Neutrophil (primary cell): ENCODE results near the gene PSG3.
A peak's percentile ranks its signal among the peaks of the same experiment; 100 is the strongest.
"Not testable (repeated sequence)": the region's sequence is repeated elsewhere in the genome, so short reads cannot be mapped to it uniquely, and the experiment has no call there.

Experiments used
- H3K27ac ChIP-seq: fragments of 200-600 bp; sonication (generic); 2 replicates; pipeline ENCODE4 v1.5.1; 2016; ENCODE audit warnings: mild to moderate bottlenecking, moderate library complexity
- H3K27me3 ChIP-seq: fragments of 200-600 bp; sonication (generic); 2 replicates; pipeline ENCODE4 v1.6.0; 2016; ENCODE audit warnings: mild to moderate bottlenecking
- H3K36me3 ChIP-seq: fragments of 200-600 bp; sonication (generic); 2 replicates; pipeline ENCODE4 v1.5.1; 2017
- H3K4me1 ChIP-seq, 2 experiments: fragments of 200-600 bp in 1 of 2; sonication (generic) in 1 of 2; 1 replicate in 1 of 2; 2 replicates in 1 of 2; pipeline versions ENCODE4 v1.5.1 to v1.6.1; 2013 to 2016; ENCODE audit warnings: low read depth in 1 of 2, low read length in 1 of 2, mild to moderate bottlenecking in 1 of 2, moderate library complexity in 1 of 2; ENCODE audit not compliant: control insufficient read depth in 1 of 2, insufficient read depth in 1 of 2
- H3K4me3 ChIP-seq, 2 experiments: fragments of 200-600 bp in 1 of 2; sonication (generic) in 1 of 2; 1 replicate in 1 of 2; 2 replicates in 1 of 2; pipeline ENCODE4 v1.5.1; 2013 to 2016; ENCODE audit warnings: low read depth in 1 of 2, low read length in 1 of 2, mild to moderate bottlenecking in 1 of 2, moderate library complexity in 1 of 2
- H3K9me3 ChIP-seq: fragments of 200-600 bp; sonication (generic); 2 replicates; pipeline ENCODE4 v1.5.1; 2016
- CTCF ChIP-seq: fragments of 200-600 bp; sonication (generic); IDR thresholded peaks from 2 replicates; pipeline ENCODE4 v1.5.1; 2016; ENCODE audit warnings: antibody characterized with exemption

PSG3 gene

GRCh38 chr19:42695811-42696503, 44.3 kb downstream of the PSG3 start:
- Histone ChIP-seq H3K4me1 (no peaks in the 10 kb centered on the region), H3K36me3 (no peaks in the 10 kb centered on the region), H3K4me3 (no peak overlapping the region), H3K27ac (no peak overlapping the region), H3K27me3 (peaks cover 66% of the 10 kb centered on the region), H3K9me3 (no peaks in the 10 kb centered on the region)
- TF ChIP-seq CTCF, result no peak

DNA sequence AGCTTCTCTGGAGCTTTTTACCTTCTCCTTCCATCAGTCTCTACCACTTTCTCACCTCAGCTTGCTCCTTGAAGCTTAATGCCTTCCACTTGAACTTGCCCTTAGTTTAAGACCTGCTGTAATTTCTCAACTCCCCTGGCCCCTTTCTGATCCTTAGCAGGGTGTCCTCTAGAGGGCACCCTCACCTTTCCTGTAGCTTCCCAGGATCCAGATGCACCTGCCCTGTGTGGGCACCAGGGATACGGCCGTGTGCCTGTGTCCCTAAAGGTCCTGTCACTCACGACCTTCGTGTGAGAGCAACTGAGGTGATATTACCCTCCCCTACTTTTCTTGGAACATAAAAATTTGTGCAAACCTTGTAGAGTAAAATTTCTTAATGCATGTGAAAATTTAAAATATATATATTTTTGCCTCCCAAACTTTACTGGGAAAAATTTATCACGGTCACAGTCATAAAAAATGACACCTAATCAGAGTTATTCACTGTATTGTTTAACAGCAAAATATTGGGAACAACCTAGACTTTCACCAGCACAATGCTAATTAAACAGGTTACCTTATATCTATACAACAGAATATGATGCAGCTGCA, 46.4 kb downstream of the PSG3 start:
- no peak for TF ChIP-seq CTCF
- no peaks in the 10 kb centered on the region for H3K9me3 ChIP-seq
- no peak overlapping the region for H3K4me3 ChIP-seq
- H3K27ac ChIP-seq, result no peak overlapping the region
- no peaks in the 10 kb centered on the region for H3K36me3 ChIP-seq
- peaks cover 60% of the 10 kb centered on the region for H3K27me3 ChIP-seq
- H3K4me1 ChIP-seq, result no peaks in the 10 kb centered on the region

DNA sequence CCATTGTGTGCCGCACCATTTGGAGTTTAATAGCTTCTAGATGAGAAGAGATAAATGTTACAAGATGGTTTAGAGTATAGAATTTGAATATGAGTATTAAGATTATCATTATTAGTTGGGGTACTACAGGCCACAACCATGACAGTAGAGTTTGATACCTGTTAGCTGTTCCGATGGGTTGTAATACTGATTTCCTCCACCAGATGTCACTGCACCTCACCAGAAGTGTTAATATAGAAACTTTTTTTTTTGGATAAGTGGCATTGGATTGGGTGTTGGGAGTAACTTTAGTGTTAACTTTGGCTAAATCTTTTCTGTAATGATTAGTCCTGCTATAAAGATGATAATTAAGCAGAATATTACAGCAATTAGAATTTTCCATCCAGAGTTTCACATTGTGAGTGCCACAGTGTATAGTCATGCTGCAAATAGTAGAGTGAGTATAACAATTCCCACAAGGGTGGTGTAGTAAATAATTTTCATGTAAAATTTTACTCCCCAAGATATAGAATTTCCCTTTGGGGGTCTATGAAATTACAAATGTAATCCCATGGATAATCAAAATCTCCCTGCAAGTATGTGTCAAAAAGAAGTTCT, 56.3 kb downstream of the PSG3 start:
- Histone ChIP-seq H3K4me1 (no peaks in the 10 kb centered on the region), H3K36me3 (no peaks in the 10 kb centered on the region), H3K27ac (no peak overlapping the region), H3K9me3 (peaks cover 3% of the 10 kb centered on the region), H3K27me3 (no peaks in the 10 kb centered on the region), H3K4me3 (no peak overlapping the region)
- TF ChIP-seq CTCF, result peak; percentile 69

- H3K27ac ChIP-seq, H3K4me1 ChIP-seq, H3K4me3 ChIP-seq, H3K27me3 ChIP-seq, H3K36me3 ChIP-seq, H3K9me3 ChIP-seq: not testable (repeated sequence)
These were observed 64.0 kb downstream of the PSG3 start for GRCh38 chr19:42676326-42676725.

DNA sequence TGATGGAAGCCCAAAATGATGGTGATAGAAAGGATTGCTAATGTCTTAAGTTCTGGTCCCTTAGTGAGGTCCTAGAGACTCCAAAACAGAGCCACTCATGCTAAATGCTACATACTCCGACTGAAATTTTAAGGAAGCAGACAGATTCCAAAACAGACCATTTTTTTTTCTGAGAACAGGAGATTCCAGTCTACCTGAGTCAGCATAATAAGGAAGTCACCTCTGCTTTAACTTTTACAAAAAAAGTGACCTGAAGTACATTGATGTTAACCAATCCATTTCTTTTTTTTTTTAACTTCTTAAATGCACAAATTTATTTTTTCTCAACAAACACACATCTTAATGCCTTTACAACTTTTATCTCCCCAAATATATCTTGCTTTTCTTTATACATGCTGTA, 65.7 kb downstream of the PSG3 start:
- not testable (repeated sequence) for H3K27me3 ChIP-seq, H3K4me3 ChIP-seq, H3K36me3 ChIP-seq, H3K4me1 ChIP-seq, H3K27ac ChIP-seq, H3K9me3 ChIP-seq
